KBM-7 (cell line): ENCODE measurements around the gene MGAT5.
"Not testable (repeated sequence)": the region's sequence is repeated elsewhere in the genome, so short reads cannot be mapped to it uniquely, and the experiment has no call there.

Source experiments
- DNase-seq: peaks from one replicate; pipeline ENCODE4 v3.0.0-alpha.2; 2015
- in situ Hi-C: fragments of 300-500 bp; cut with MboI; formaldehyde crosslinking; loops from 2 replicates; pipeline ENCODE4 v1.14.3; 2020; ENCODE audit warnings: low sequenced_read_pairs, low pct_unique_long_range_greater_than_20kb, mixed read lengths

MGAT5 gene

DNA sequence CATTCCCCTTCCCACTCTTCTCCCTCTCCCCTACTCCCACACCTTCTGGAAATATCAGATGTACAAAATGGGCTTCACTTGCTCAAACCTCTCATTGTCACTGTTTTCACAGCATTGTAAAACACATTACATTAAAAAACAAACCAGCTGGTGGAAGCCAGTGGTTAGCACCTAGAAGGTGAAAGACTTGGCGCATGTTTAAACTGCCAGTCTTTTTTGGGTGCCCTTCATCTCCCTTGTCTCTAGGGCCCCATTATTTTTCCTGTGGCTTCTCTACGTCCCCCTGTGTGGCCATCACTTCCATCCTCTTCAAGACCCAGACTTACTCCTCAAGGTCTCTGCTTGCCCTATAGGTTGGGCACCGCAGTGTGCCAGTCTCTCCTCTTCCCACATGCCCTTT is 34.9 kb downstream of the MGAT5 start:
- in situ Hi-C loops: no loop called here
- no peak for DNase-seq

DNA sequence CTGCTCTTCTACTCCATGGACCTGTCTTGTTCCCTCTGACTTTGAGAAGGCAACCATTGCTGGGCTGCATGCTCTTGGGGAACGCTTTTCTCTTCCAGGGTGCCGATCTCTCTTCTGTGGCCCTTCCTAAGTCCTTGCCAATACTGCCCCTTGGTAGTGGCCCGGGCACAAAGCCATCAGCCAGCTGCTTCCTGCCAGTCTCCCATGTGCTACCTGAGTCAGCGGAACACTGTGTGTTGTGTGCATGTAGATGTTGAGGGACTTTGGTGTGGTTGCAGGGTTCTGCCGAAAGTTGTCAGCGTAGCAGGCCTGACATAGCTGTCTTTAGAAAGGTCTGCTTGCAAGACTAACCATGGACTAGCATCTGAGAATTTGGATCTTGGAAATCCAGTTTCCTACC is 35.4 kb downstream of the MGAT5 start:
- no peak for DNase-seq
- in situ Hi-C loops: no loop called here

DNA sequence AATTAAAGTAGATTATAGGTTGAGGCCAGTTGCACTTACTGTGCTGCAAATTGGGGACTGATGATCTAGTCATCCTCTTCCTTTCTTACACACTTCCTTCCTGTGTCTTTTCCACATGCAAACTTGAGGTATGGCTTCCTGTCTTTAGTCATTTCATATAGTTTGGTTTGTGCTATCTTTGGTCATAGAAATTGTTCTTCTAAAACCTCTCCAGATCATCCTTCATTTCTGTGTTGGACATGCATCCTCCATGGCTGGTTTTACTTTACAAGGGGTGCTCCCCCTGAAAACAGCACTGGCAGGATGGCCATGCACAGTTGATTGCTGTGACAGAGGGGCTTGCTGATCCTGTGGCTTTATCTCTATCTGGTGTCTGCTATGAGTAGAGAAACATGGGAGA is 36.5 kb downstream of the MGAT5 start:
- peak; percentile 22 for DNase-seq
- in situ Hi-C loops: no loop called here

DNA sequence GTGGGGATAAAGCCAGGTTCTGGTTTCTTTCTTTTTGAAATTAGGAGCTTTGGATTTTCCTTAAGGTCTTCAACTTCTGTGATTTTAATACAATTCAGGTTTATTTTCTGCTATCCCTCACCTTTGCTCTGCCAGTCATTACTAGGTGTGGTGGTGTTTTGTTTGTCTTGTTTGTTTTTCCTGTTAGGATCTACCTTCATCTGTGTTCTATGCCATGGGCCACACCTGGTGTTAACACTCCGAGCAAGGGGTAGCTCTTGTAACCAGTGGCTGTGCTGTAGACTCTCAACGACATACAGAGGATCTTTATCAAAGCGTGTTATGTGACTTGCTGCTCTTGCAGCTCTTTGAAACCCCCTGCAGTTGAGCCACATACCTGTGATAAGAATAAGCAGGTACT is 38.6 kb downstream of the MGAT5 start:
- no peak for DNase-seq
- in situ Hi-C loops: no loop called here

DNA sequence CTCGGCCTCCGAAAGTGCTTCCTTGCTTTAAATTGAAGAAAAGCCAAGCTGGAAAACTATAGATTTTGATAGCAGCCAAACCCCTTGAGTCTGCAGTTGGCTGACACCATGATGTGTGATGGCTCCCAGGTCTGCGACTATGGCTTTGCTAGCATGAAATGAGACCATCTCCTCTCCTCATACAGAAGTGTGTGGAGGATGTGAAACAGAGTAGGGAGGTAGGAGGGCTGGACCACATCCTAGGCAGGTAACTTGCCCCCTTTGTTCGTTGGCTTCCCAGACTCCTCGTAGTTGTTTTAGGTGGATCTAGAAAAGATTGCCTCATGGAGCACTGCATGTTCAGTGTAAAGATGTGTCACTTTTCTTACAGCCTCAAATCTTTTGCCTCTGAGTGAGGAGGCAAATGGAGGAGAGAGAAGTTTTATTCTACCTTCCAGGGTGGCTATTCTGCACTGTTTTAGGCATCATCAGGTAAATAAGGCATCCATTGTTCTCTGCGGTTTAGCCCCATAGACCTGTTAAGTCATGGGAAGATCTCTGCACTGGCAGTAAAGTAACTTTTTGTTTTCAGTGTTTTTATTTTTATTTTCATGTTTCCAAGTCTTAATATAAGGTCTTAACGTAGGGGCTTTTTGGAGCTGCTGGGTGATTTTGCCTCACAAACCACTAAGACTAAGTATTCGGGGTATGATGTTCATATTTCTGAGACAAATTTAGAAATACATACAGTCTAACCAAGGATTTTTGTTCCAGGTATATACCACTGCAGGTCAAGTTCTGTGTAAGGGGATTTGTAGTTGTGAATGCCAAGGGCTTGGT is 40.1 kb downstream of the MGAT5 start:
- in situ Hi-C loops: no loop called here
- DNase-seq: no peak

DNA sequence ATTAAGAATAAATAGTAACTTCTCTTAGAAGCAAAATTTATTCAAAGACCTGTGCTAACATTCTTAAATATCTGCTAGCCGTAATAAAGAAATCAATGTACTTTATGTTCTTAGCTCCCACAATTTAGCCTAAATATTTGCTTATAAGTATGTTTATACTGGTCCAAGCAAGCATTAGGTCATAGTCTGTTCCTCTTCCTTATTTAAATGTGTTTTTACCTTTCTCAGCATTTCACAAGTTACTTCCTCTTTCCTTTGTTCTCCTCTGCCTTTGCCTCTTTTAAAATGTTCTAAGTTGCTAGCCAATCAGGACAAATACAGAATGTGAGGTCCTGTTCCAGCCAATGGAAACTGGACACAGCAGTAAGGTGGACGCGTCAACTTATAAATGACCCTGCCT is 40.7 kb downstream of the MGAT5 start:
- in situ Hi-C loops: not testable (repeated sequence)
- peak; percentile 75 for DNase-seq

DNA sequence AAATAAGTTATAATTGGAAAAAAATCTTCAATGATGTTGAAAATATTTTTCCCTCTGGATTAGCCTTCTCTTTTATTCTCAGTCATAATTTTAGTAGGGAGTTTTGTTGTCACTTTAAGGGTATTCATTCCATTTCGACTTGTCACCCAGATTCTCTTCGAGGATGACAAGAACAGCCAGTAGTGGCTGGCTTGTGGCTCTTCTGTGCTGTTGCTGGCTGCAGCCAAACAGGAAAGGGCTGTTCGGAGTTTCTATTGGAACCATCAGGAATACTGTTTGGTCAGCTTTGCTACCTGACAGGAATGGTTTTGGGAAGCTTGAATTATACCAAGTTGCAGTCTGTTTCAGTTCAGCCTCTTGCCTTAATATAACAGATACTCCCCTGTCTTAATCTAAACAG is 41.6 kb downstream of the MGAT5 start:
- DNase-seq: no peak
- in situ Hi-C loops: no loop called here

DNA sequence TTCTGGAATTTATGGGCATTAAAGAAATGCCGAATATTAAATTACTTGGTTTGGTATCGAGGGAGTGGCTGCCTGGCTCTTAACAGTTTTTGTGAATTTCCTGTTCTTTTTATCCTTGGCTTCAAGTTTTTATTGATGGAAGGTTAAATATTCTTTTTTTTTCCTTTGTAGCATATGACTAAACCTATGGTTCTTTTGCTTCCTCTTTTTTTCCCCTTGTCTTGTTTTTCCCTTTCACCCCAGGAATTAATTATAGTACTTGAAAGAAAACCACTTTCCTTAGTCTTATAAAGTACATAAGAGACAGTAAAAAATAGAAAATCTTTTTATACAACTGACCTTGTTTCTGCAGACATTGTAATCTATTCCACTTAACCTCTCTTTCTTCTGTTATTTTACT is 42.4 kb downstream of the MGAT5 start:
- in situ Hi-C loops: no loop called here
- peak; percentile 64 for DNase-seq

DNA sequence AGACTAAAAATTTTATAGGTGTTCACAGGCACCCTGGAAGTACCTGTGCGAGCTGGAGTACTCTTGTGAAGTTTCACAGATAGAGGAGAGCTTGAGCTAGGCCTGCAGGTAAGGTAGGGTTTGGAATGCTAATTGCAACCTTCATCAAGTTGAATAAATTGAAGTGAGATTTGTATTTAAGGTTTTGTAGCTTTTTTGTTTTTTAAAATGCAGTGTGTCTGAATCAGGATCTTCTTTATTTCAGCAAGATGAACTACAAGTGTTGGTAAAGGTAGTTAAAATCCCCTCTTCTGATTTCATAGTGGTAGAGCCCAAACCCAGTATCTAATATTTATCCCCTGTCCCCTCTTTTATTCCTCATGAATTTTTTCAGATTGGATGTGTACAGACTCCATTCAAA is 45.5 kb downstream of the MGAT5 start:
- no peak for DNase-seq
- in situ Hi-C loops: no loop called here

DNA sequence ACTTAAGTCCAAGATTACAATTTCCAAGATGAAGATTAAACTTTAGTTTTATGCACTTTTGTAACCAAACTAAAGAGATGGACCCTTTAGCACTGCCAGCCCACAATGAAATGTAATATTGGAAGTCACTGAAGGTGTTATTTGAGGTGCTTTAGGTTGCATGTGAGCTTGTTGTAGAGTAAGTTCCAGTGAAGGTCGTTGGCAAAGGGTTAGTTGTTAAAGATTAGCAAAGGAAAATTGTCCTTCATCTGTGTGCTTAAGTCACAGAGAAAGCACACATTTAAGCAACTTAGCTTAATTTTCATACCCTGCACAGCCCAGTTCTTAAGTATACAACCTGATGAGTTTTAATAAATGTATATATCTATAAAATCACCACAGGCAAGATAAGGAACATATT is 46.7 kb downstream of the MGAT5 start:
- no peak for DNase-seq
- in situ Hi-C loops: no loop called here

DNA sequence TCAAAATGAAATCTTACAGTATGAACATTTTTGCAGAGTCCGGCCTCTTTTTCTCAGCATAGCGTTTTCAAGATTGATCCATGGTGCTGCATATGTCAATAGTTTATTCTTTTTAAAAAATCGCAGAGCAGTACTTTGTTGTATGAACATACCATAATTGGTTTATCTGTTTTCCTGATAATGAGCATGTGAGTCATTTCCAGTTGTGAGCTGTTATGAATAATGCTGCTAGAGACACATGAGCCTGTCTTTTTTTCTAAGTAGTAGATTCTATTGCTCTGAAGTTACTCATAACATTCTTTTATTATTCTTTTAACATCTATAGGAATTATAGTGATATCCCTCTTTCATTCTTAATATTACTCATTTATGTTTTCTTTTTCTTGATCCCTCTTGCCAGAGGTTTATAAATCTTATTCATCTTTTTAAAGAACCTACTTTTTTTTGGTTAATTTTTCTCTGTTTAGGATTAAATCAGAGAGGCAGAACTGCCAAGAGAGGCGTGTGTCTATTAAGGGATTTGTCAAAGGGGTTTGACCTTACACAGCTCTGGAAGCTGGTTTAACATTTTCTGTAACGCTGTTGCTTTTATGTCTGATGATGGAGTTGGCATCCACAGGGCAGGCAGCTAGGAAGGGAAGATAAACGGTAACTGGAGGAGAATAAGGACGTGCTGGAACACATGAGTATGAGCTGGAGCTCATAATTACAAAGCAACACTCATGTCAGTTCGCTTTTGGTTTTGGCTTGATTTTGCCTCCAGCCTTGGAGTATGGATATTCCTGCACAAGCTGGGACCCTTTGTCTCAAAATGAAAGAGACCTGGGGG is 47.4 kb downstream of the MGAT5 start:
- in situ Hi-C loops: no loop called here
- no peak for DNase-seq

DNA sequence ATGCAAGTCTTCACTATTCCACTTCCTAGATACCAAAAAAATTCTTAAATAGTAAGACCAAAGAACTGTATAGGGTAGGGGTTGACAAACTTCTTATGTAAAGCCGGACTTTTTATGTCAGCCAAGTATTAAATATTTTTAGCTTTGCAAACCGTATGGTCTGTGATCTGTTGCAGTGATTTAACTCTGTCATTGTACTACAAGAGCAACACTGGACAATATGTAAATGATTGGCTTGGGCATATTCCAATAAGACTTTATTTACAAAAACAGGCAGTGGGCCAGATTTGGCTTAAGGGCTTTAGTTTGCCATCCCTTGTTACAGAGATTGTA is 48.0 kb downstream of the MGAT5 start:
- in situ Hi-C loops: no loop called here
- no peak for DNase-seq

DNA sequence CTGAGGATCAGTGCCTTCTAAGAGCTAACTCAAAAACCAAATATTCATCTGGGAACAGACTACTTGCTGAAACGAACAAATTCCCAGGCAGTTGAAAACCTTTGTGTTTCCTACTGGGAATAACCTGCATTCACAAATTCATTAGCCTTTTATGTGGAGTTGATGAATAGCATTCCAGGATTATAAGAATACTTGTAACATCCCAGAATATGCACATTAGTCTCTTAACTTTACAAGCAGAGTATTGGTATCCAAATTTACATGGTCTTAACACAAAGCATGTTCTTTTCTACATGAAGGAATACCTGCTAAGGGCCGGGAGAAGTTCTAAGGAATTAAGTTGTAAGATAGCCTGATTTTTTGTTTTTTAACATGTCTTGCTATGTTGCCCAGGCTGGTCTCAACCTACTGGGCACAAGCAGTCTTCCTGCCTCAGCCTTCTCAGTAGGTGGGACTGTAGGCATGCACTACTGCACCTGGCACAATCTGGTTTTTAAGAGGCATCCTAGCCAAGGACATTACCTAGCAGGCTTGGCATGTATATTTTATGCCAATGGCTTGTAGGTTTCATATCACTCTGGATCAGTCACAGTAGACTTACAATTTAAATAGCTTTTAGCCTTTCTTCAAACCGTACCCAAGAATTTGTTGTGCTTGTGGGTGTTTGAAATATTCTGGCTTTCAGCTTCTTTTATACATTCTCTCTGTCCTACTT is 50.7 kb downstream of the MGAT5 start:
- DNase-seq: no peak
- in situ Hi-C loops: no loop called here

DNA sequence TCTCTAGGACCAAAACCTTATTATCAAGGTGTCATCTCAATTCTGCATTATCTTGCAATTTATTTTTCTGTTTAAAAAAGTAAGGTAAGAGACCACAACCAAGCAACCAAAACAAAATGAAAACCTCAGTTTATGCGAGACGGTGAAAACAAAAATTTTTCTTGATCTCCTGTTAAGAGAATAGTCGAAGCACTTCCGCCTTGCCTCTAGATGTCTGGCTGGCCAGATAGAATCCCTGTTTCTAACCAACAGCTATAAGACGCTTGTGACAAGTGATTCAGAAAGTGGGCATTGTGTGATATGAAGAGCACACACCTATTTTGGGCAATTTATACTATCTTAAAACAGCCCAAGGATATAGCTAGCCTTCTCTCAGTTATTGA is 51.2 kb downstream of the MGAT5 start:
- no peak for DNase-seq
- in situ Hi-C loops: no loop called here

DNA sequence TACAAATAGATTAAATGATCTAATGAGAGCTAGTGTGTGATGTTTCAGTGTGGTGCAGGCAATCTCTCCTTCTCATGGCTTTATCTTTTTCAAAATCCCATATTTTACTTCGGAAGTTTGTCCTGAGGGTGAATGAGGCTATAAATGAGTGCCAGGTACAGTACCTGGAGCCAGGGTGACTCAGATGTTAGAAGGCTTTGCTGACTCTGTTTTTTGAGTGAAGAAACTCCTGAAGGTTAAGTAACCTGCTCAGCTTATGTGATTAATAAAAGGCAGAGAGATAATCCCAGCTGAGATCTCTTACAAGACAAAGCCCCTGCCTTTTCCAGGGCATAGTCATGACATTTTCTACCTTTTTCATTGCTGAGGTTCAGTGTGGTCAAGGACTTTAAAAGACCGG is 52.6 kb downstream of the MGAT5 start:
- DNase-seq: no peak
- in situ Hi-C loops: no loop called here

DNA sequence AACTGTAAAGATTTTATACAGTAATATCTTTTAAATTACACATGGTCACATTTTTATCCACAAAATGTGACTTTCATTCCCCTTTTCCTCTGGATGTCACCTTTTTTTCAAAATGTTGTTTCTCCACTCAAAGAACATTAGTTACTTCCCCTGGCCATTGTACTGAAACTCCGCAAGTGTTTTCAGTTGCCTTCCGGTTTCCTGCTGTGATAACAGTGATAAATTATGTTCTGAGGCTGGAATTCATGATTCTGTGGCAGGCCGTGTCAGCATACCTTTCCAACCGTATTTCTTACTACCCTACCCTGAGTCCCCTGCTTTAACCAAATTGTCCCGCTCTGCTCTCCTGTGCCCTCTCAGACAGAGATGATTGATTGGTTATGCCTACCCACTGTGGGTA is 53.5 kb downstream of the MGAT5 start:
- in situ Hi-C loops: no loop called here
- no peak for DNase-seq

DNA sequence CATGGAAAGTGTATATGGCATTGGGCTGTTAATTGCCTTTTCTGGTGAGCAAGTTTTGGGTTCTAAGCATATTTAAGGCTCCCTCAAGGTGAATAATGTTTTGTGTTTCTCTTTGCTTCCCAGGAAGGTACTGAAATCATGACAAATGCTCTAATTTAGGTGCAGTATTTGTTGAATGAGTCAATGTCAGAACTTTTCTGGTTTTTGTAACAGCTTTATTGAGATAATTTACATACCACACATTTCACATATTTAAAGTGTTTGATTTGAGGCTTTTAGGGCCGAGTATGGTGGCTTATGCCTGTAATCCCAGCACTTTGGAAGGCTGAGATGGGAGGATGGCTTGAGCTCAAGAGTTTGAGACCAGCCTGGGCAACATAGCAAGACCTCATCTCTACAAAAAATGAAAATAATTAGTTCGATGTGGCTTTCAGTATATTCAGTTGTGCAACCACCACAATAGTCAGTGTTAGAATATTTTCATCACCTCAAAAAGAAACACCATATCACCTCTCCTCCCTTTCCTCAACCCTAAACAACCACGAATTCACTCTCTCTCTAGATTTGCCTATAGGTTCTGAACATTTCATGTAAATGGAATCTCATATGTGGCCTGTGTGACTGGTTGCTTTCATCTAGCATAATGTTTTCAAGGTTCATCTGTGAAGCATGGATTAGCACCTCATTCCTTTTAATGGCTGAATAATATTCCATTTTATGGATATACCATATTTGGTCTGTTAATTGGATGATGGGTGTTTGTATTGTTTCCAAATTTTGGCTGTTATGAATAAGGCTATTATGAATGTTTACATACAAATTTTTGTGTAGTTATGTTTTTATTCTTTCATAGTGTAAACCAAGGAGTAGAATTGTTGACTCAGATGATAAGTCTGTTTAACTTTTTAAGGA is 54.9 kb downstream of the MGAT5 start:
- no peak for DNase-seq
- in situ Hi-C loops: no loop called here

DNA sequence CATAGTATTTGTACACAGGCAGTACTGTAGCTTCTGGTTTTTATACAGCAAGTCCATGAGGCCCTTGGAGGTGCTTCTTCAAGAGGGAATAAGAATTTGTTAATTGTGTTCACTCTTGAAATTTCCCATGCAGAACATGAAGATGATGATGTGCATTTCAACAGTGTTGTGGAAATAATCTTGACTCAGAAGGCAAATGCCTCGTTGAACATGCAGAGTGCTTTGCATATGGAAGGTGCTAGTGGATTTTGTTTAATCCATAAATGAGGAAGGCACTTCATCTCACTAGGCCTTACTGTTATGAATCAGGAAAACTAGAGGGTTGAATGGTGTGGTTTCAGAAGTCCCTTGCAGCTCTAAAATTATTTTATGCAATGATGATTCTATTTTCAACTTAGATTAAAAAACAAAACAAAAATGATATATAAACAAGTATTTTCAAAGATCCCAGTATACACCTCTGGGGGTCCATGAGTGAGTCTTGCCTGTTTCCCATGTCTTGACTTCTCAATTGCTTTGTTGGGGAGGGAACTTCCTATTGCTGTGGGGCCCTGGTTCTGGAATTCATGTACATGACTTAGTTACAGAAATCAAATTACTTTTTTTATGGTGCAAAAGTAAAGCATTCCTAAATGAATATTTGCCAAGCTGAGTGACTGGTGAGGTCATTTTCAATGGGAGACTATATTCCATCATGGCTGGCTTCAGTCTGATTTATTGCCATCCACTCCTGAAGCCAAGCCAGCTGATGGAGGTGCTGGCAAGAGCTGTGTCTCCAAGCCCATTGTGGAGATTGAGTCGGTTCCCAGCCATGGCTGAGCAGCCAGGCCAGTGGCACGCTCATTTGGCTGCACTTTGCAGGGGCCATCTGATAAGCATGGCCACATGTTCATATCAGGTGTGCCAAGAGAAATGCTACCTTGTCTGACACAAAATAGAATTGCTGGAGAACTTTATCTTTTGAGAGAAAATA is 56.5 kb downstream of the MGAT5 start:
- in situ Hi-C loops: no loop called here
- DNase-seq: no peak
